Measurements from ENCODE around the gene RNF150. TPM values are rescaled to one million over a fixed set of nuclear protein-coding genes. Genes with fewer than 3 reads are reported as not detected.

RNF150 gene
- total RNA-seq, 1 experiment from 2014 or later: 4.4 TPM

DNA sequence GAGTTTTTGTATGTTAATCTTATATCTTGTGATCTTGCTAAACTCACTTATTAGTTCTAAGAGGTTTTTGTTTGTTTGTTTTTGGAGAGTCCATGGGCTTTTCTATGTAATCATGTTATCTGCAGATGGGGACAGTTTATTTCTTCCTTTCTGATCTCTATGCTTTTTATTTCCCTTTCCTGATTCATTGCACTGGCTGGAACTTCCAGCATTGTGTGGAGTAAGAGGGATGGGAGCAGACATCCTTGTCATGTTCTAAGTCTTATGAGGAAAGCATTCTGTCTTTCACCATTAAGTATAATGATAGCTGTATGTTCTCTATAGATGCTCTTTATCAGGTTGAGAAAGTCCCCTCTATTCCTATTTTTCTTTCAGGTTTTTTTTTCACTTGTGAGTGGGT, 286.5 kb downstream of the RNF150 start:
- H3K18ac ChIP-seq (ENCODE audit: insufficient read length, low read depth, low read length): no peak overlapping the region
- no peaks in the 10 kb centered on the region for H3K4me1 Mint-ChIP-seq
- no peak overlapping the region for H3K56ac ChIP-seq (ENCODE audit: insufficient read length, low read depth, low read length)
- H3T11ph ChIP-seq (ENCODE audit: low read length): no peak overlapping the region
- no peak overlapping the region for H2BK12ac ChIP-seq (ENCODE audit: insufficient read length, low read depth, low read length)
- TF ChIP-seq, protein P1, sequence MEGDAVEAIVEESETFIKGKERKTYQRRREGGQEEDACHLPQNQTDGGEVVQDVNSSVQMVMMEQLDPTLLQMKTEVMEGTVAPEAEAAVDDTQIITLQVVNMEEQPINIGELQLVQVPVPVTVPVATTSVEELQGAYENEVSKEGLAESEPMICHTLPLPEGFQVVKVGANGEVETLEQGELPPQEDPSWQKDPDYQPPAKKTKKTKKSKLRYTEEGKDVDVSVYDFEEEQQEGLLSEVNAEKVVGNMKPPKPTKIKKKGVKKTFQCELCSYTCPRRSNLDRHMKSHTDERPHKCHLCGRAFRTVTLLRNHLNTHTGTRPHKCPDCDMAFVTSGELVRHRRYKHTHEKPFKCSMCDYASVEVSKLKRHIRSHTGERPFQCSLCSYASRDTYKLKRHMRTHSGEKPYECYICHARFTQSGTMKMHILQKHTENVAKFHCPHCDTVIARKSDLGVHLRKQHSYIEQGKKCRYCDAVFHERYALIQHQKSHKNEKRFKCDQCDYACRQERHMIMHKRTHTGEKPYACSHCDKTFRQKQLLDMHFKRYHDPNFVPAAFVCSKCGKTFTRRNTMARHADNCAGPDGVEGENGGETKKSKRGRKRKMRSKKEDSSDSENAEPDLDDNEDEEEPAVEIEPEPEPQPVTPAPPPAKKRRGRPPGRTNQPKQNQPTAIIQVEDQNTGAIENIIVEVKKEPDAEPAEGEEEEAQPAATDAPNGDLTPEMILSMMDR (conservative IDR thresholded peaks at IDR 0.05): no peak
- no peak overlapping the region for H3K23ac ChIP-seq (ENCODE audit: insufficient read length, low read depth, low read length)
- H3K9ac ChIP-seq (ENCODE audit: extremely low read depth, insufficient read length, low read length): no peak overlapping the region
- no peak overlapping the region for H3K27ac ChIP-seq (ENCODE audit: insufficient read length, low read depth, low read length)
- no peak overlapping the region for H3K27ac Mint-ChIP-seq
- no peaks in the 10 kb centered on the region for H3K36me3 Mint-ChIP-seq (ENCODE audit: insufficient read depth in 1 of 3, low read depth in 3 of 3)
- H3K27me3 Mint-ChIP-seq (ENCODE audit: low read depth): no peaks in the 10 kb centered on the region; the same call in 1 of the 2 replicates
- H3K79me1 ChIP-seq (ENCODE audit: insufficient read depth, low read depth, low read length, poor library complexity, severe bottlenecking): no peaks in the 10 kb centered on the region
- no peaks in the 10 kb centered on the region for H3K9me3 Mint-ChIP-seq
- no peaks in the 10 kb centered on the region for H4K20me1 ChIP-seq (ENCODE audit: control insufficient read depth, insufficient read depth, insufficient read length)
- H4K5ac ChIP-seq (ENCODE audit: insufficient read length, low read depth, low read length): no peak overlapping the region
- no peak overlapping the region for H3K4me2 ChIP-seq (ENCODE audit: insufficient read depth, insufficient read length, low read length)
- H2BK120ac ChIP-seq (ENCODE audit: low read depth, low read length, poor library complexity, severe bottlenecking): no peak overlapping the region
- H4K8ac ChIP-seq (replicated peaks; ENCODE audit: insufficient read length, low read depth, low read length): no peak overlapping the region
- H3K27me3 ChIP-seq (ENCODE audit: insufficient read depth, low read length): no peaks in the 10 kb centered on the region
- H4K91ac ChIP-seq (ENCODE audit: insufficient read length, low read depth, low read length): no peak overlapping the region
- H2BK5ac ChIP-seq (ENCODE audit: insufficient read length, low read length): no peak overlapping the region
- no peaks in the 10 kb centered on the region for H3K4me1 ChIP-seq (ENCODE audit: insufficient read depth, low read length)
- no peak overlapping the region for H3K14ac ChIP-seq (ENCODE audit: insufficient read depth, low read length)
- no peak overlapping the region for H2AK5ac ChIP-seq (ENCODE audit: insufficient read length, low read length)
- H3K4me3 Mint-ChIP-seq: no peak overlapping the region
- H3K79me2 ChIP-seq (ENCODE audit: insufficient read depth, low read length): no peaks in the 10 kb centered on the region
- H2AFZ ChIP-seq (ENCODE audit: low read length): no peak overlapping the region
- no peak overlapping the region for H2BK15ac ChIP-seq (ENCODE audit: low read depth, low read length)
- no peak overlapping the region for H2BK20ac ChIP-seq (ENCODE audit: low read depth, low read length, poor library complexity, severe bottlenecking)
- no peak for DNase-seq
- no peaks in the 10 kb centered on the region for H3K9me3 ChIP-seq (ENCODE audit: control insufficient read depth, low read depth, low read length)
- no peaks in the 10 kb centered on the region for H3K23me2 ChIP-seq (ENCODE audit: insufficient read length, low read depth, low read length, poor library complexity, severe bottlenecking)
- H3K4ac ChIP-seq (ENCODE audit: low read depth, low read length): no peak overlapping the region
